ENCODE measurements around the gene C4A.
"Not testable (repeated sequence)": the region's sequence is repeated elsewhere in the genome, so short reads cannot be mapped to it uniquely, and the experiment has no call there.

GRCh38 chr6:32013738-32014137, 31.9 kb downstream of the C4A start:
- not testable (repeated sequence) for TF ChIP-seq CTCF (IDR thresholded peaks at IDR 0.05; ENCODE audit: low read depth, low read length); POLR2A (IDR thresholded peaks at IDR 0.05; ENCODE audit: extremely low read depth, insufficient read length)
